ENCODE results near the gene CIC.

DNA sequence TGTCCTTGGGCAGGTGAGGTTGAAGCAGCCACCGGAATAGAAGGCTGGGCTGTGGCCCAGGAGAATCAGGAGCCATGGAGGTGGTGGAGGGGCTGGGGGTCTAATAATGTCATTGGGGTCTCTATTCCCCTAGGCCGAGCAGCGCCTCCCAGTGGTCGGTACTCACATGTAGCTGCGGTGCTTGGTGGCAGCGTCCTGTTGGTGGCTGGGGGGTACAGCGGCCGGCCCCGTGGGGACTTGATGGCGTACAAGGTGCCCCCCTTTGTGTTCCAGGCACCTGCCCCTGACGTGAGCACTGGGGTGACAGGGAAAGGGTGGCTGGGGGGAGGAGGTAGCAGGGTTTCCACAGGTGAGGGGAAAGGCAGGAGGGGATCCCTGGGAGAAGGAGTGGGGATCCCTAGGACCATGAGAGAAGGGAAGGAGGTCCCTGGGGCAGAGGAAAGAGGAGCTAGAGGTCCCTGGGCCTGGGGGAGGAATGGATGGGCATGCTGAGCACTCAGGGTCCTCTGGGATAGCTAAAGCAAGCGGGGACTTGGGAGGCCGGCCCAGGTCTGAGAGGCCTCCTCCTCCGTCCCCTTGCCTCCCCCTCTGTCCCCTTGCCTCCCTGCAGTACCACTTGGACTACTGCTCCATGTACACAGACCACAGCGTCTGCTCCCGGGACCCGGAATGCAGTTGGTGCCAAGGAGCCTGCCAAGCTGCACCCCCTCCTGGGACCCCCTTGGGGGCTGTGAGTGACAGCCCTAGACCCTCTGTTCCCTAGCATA lies 74.5 kb downstream of the CIC start:
- TF ChIP-seq, protein P1, sequence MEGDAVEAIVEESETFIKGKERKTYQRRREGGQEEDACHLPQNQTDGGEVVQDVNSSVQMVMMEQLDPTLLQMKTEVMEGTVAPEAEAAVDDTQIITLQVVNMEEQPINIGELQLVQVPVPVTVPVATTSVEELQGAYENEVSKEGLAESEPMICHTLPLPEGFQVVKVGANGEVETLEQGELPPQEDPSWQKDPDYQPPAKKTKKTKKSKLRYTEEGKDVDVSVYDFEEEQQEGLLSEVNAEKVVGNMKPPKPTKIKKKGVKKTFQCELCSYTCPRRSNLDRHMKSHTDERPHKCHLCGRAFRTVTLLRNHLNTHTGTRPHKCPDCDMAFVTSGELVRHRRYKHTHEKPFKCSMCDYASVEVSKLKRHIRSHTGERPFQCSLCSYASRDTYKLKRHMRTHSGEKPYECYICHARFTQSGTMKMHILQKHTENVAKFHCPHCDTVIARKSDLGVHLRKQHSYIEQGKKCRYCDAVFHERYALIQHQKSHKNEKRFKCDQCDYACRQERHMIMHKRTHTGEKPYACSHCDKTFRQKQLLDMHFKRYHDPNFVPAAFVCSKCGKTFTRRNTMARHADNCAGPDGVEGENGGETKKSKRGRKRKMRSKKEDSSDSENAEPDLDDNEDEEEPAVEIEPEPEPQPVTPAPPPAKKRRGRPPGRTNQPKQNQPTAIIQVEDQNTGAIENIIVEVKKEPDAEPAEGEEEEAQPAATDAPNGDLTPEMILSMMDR (IDR thresholded peaks at IDR 0.05), result no peak
- TF ChIP-seq POLR2A (IDR thresholded peaks at IDR 0.05), result no peak

Data from esophagus squamous epithelium (tissue), 4 donors.